ENCODE results near the gene AKAP8L.

DNA sequence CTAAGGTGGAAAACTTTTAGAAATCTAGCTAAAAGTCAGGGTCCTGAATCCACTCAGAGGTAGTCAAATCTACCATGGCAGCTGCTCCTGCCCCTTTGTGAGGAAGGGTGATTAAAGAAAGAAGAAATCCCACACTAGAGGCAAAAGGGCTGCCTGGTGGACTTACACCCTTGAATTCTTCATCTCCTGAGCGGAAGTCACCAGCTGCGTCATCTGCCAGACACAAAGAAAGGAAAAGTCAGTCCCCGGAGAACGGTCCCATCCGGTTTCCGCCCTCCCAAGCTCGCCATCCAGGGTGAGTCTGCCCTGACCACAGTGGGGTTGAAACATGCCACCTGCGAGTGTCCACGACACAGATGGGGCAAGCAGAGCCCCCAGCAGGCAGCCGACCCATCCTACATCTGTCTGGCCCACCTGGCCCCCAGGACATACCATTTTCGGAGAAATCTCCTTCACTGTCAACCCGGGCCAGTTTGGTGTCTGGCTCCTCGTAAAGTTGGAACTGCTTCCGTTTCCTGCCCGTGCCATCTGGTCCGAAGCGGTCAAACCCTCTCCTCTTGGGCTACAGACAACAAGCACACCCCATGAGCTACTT, 46.9 kb downstream of the AKAP8L start:
- no peak for TF ChIP-seq CTCF (conservative IDR thresholded peaks at IDR 0.05; ENCODE audit: low read length)
- no peak for TF ChIP-seq EZH2phosphoT487 (IDR thresholded peaks at IDR 0.05; ENCODE audit: borderline replicate concordance)

All from Loucy (cell line).